Measurements from ENCODE around the gene DNM3. TPM values are rescaled to one million over a fixed set of nuclear protein-coding genes. Genes with fewer than 3 reads are reported as not detected.

The DNM3 gene
- polyA plus RNA-seq, 1 of the 3 experiments (the other 2 are of a cell fraction): 0.43 TPM

GRCh38 chr1:172018727-172019311 is 177.5 kb downstream of the DNM3 start:
- H4K20me1 ChIP-seq (ENCODE audit: insufficient read depth): no peaks in the 10 kb centered on the region
- no peak overlapping the region for H3K4me2 ChIP-seq
- no peaks in the 10 kb centered on the region for H3K27me3 ChIP-seq (ENCODE audit: insufficient read depth)
- no peak overlapping the region for H3K27ac ChIP-seq (ENCODE audit: low read depth in 2 of 2, low read length in 1 of 2)
- no peak overlapping the region for H2AFZ ChIP-seq (ENCODE audit: low read depth)
- 70% methylated on average over 1 of the region's 1 CpG for WGBS (ENCODE audit: low lambda C conversion rate)
- H3K4me1 ChIP-seq (ENCODE audit: control insufficient read depth in 1 of 2, insufficient read depth in 2 of 2, low read depth in 1 of 2, low read length in 1 of 2): no peaks in the 10 kb centered on the region
- CTCF ChIA-PET: no interaction called here
- H3K9me3 ChIP-seq: peaks cover 4% of the 10 kb centered on the region; the same call in 1 of the 2 replicates
- no peak overlapping the region for H3K9ac ChIP-seq
- H3K36me3 ChIP-seq (replicated peaks in 1 of 2; ENCODE audit: control insufficient read depth in 1 of 2, insufficient read depth in 2 of 2, low read length in 1 of 2): no peaks in the 10 kb centered on the region
- peaks cover 4% of the 10 kb centered on the region for H3F3A ChIP-seq (replicated peaks; ENCODE audit: insufficient read depth)
- no peaks in the 10 kb centered on the region for H3K79me2 ChIP-seq (ENCODE audit: insufficient read depth)
- POLR2A ChIA-PET: no interaction called here
- DNase-seq: no peak
- H3K9me2 ChIP-seq: no peaks in the 10 kb centered on the region
- TF ChIP-seq MEF2A (IDR thresholded peaks at IDR 0.05; ENCODE audit: borderline replicate concordance, low read depth) (no peak), USF1 (IDR thresholded peaks at IDR 0.05; ENCODE audit: borderline replicate concordance, low read depth) (no peak), PBX3 (IDR thresholded peaks at IDR 0.05) (no peak), TCF12 (IDR thresholded peaks at IDR 0.05) (no peak), TAF1 (IDR thresholded peaks at IDR 0.05; ENCODE audit: borderline replicate concordance, low read depth, low read length) (no peak), JUND (IDR thresholded peaks at IDR 0.05) (no peak), CTCF (IDR thresholded peaks at IDR 0.05) (no peak), MAX (IDR thresholded peaks at IDR 0.05; ENCODE audit: low read depth) (no peak), RCOR1 (IDR thresholded peaks at IDR 0.05; ENCODE audit: low read length) (no peak), RFX5 (IDR thresholded peaks at IDR 0.05; ENCODE audit: low read length) (no peak)
- H3K4me3 ChIP-seq (ENCODE audit: low read depth in 2 of 2, low read length in 1 of 2): no peak overlapping the region

GRCh38 chr1:172019976-172020375 is 178.7 kb downstream of the DNM3 start:
- no peak overlapping the region for H3K9ac ChIP-seq
- DNase-seq: no peak
- 64% methylated on average over 3 of the region's 3 CpGs for WGBS (ENCODE audit: low lambda C conversion rate)
- no peak overlapping the region for H3K4me3 ChIP-seq (ENCODE audit: low read depth in 2 of 2, low read length in 1 of 2)
- peaks cover 4% of the 10 kb centered on the region for H3F3A ChIP-seq (replicated peaks; ENCODE audit: insufficient read depth)
- H3K27ac ChIP-seq (ENCODE audit: low read depth in 2 of 2, low read length in 1 of 2): no peak overlapping the region
- ChIA-PET CTCF (interaction anchor here (1.0 to 1.3 kb wide), 2 partner anchors 34 to 424 kb away, joined by 3 to 6 read pairs; no protein-coding TSS in a partner anchor), POLR2A (no interaction called here)
- no peaks in the 10 kb centered on the region for H3K9me2 ChIP-seq
- H3K9me3 ChIP-seq: peaks cover 4% of the 10 kb centered on the region; the same call in 1 of the 2 replicates
- H4K20me1 ChIP-seq (ENCODE audit: insufficient read depth): no peaks in the 10 kb centered on the region
- no peak overlapping the region for H3K4me2 ChIP-seq
- H3K27me3 ChIP-seq (ENCODE audit: insufficient read depth): no peaks in the 10 kb centered on the region
- no peaks in the 10 kb centered on the region for H3K4me1 ChIP-seq (ENCODE audit: control insufficient read depth in 1 of 2, insufficient read depth in 2 of 2, low read depth in 1 of 2, low read length in 1 of 2)
- H3K79me2 ChIP-seq (ENCODE audit: insufficient read depth): no peaks in the 10 kb centered on the region
- H2AFZ ChIP-seq (ENCODE audit: low read depth): no peak overlapping the region
- H3K36me3 ChIP-seq (replicated peaks in 1 of 2; ENCODE audit: control insufficient read depth in 1 of 2, insufficient read depth in 2 of 2, low read length in 1 of 2): no peaks in the 10 kb centered on the region
- no peak for TF ChIP-seq REST (IDR thresholded peaks at IDR 0.05; ENCODE audit: low read depth, low read length)
- TF ChIP-seq IRF3 (IDR thresholded peaks at IDR 0.05; ENCODE audit: low read depth, low read length): no peak
- TF ChIP-seq JUND (IDR thresholded peaks at IDR 0.05): no peak
- TF ChIP-seq FOSL2 (IDR thresholded peaks at IDR 0.05; ENCODE audit: borderline replicate concordance, low read depth): no peak
- TF ChIP-seq GABPA (IDR thresholded peaks at IDR 0.05; ENCODE audit: low read depth): no peak
- no peak for TF ChIP-seq GATA2 (CRISPR knock-in tag; IDR thresholded peaks at IDR 0.05)
- no peak for TF ChIP-seq POLR2AphosphoS5 (IDR thresholded peaks at IDR 0.05; ENCODE audit: low read depth, low read length)
- no peak for TF ChIP-seq FOXJ3 (CRISPR knock-in tag; IDR thresholded peaks at IDR 0.05)
- no peak for TF ChIP-seq EZH2phosphoT487 (IDR thresholded peaks at IDR 0.05; ENCODE audit: borderline replicate concordance, low read depth)
- TF ChIP-seq USF1 (IDR thresholded peaks at IDR 0.05; ENCODE audit: borderline replicate concordance, low read depth): no peak
